OCI-LY3 (cell line): ENCODE results near the gene NUBPL.

ENCODE experiments used
- H2AFZ ChIP-seq: fragments of 200-600, 300-600 bp; shearing (Covaris generic); 2 replicates; pipeline ENCODE4 v1.6.0; 2014; ENCODE audit warnings: antibody characterized with exemption, low read depth, low read length
- H3K27ac ChIP-seq: fragments of 200-600, 300-600 bp; sonication (generic); 2 replicates; pipeline ENCODE4 v1.5.1; 2014; ENCODE audit warnings: mild to moderate bottlenecking, low read length, moderate library complexity, mixed read lengths
- H3K27me3 ChIP-seq: fragments of 200-600, 300-600 bp; sonication (generic); 2 replicates; pipeline ENCODE4 v1.6.1; 2014; ENCODE audit warnings: low read depth, low read length, mixed read lengths
- H3K36me3 ChIP-seq: fragments of 200-600, 300-600 bp; sonication (generic); replicated peaks from 2 replicates; pipeline ENCODE3; 2014; ENCODE audit warnings: low read depth, low read length, mixed read lengths
- H3K4me1 ChIP-seq: fragments of 300-600, 200-600 bp; sonication (generic); 2 replicates; pipeline ENCODE4 v1.6.1; 2014; ENCODE audit warnings: low read length, mixed read lengths
- H3K4me2 ChIP-seq: fragments of 200-600, 300-600 bp; sonication (generic); 2 replicates; pipeline ENCODE4 v1.6.1; 2014; ENCODE audit warnings: low read length, mixed read lengths
- H3K4me3 ChIP-seq: fragments of 300-600, 200-600 bp; sonication (generic); 2 replicates; pipeline ENCODE4 v1.5.1; 2014; ENCODE audit warnings: antibody characterized with exemption, mild to moderate bottlenecking, low read length, moderate library complexity
- H3K79me2 ChIP-seq: fragments of 300-600, 200-600 bp; shearing (Covaris generic); 2 replicates; pipeline ENCODE4 v1.6.1; 2014; ENCODE audit warnings: mild to moderate bottlenecking, low read length, mixed read lengths
- H3K9ac ChIP-seq: fragments of 300-600, 200-600 bp; shearing (Covaris generic); 2 replicates; pipeline ENCODE4 v1.6.0; 2014; ENCODE audit warnings: mild to moderate bottlenecking, low read length, moderate library complexity
- H3K9me3 ChIP-seq: fragments of 200-600, 300-600 bp; shearing (Covaris generic); 2 replicates; pipeline ENCODE4 v1.6.1; 2014; ENCODE audit warnings: low read length, mixed read lengths; ENCODE audit not compliant: insufficient read depth
- H4K20me1 ChIP-seq: fragments of 200-600, 300-600 bp; sonication (generic); 2 replicates; pipeline ENCODE4 v1.6.1; 2016; ENCODE audit warnings: low read length, mixed read lengths; ENCODE audit not compliant: insufficient read depth
- CTCF ChIP-seq: fragments of 200-600, 300-600 bp; sonication (generic); IDR thresholded peaks from 2 replicates; pipeline ENCODE4 v1.5.1; 2014; ENCODE audit warnings: antibody characterized with exemption, low read length, low read depth
- EZH2phosphoT487 ChIP-seq: fragments of 200-600 bp; shearing (Covaris generic); IDR thresholded peaks from 2 replicates; pipeline ENCODE4 v1.6.1; 2018; ENCODE audit warnings: antibody characterized with exemption, mixed run types, low read depth

Gene NUBPL

GRCh38 chr14:31763041-31763440, 201.8 kb downstream of the NUBPL start:
- Histone ChIP-seq H3K36me3 (no peaks in the 10 kb centered on the region), H3K79me2 (no peaks in the 10 kb centered on the region), H3K4me3 (no peak overlapping the region), H3K9me3 (no peaks in the 10 kb centered on the region), H2AFZ (no peak overlapping the region), H3K4me2 (no peak overlapping the region), H3K4me1 (no peaks in the 10 kb centered on the region), H4K20me1 (no peaks in the 10 kb centered on the region), H3K27ac (no peak overlapping the region), H3K9ac (no peak overlapping the region), H3K27me3 (no peaks in the 10 kb centered on the region)
- TF ChIP-seq EZH2phosphoT487 (no peak), CTCF (no peak)

GRCh38 chr14:31766315-31766892, 205.2 kb downstream of the NUBPL start:
- Histone ChIP-seq H3K9me3 (no peaks in the 10 kb centered on the region), H2AFZ (no peak overlapping the region), H3K27me3 (no peaks in the 10 kb centered on the region), H3K4me3 (no peak overlapping the region), H3K9ac (no peak overlapping the region), H3K4me1 (no peaks in the 10 kb centered on the region), H3K36me3 (no peaks in the 10 kb centered on the region), H4K20me1 (no peaks in the 10 kb centered on the region), H3K27ac (no peak overlapping the region), H3K4me2 (no peak overlapping the region), H3K79me2 (no peaks in the 10 kb centered on the region)
- TF ChIP-seq CTCF: no peak
- no peak for TF ChIP-seq EZH2phosphoT487

GRCh38 chr14:31768355-31768754, 207.2 kb downstream of the NUBPL start:
- H3K4me3 ChIP-seq: no peak overlapping the region
- H3K36me3 ChIP-seq: no peaks in the 10 kb centered on the region
- TF ChIP-seq CTCF (no peak), EZH2phosphoT487 (no peak)
- no peaks in the 10 kb centered on the region for H4K20me1 ChIP-seq
- H2AFZ ChIP-seq: no peak overlapping the region
- no peak overlapping the region for H3K9ac ChIP-seq
- no peak overlapping the region for H3K27ac ChIP-seq
- no peaks in the 10 kb centered on the region for H3K9me3 ChIP-seq
- no peaks in the 10 kb centered on the region for H3K79me2 ChIP-seq
- H3K4me1 ChIP-seq: no peaks in the 10 kb centered on the region
- H3K4me2 ChIP-seq: no peak overlapping the region
- H3K27me3 ChIP-seq: no peaks in the 10 kb centered on the region

- no peak overlapping the region for H3K4me3 ChIP-seq
- H2AFZ ChIP-seq: no peak overlapping the region
- H3K36me3 ChIP-seq: no peaks in the 10 kb centered on the region
- H3K4me1 ChIP-seq: no peaks in the 10 kb centered on the region
- H3K9ac ChIP-seq: no peak overlapping the region
- H3K27me3 ChIP-seq: no peaks in the 10 kb centered on the region
- H3K79me2 ChIP-seq: no peaks in the 10 kb centered on the region
- TF ChIP-seq EZH2phosphoT487 (no peak), CTCF (no peak)
- H3K27ac ChIP-seq: no peak overlapping the region
- no peaks in the 10 kb centered on the region for H3K9me3 ChIP-seq
- H4K20me1 ChIP-seq: no peaks in the 10 kb centered on the region
- no peak overlapping the region for H3K4me2 ChIP-seq
These were observed 209.1 kb downstream of the NUBPL start for GRCh38 chr14:31770271-31770670.
